Panc1 (cell line): ENCODE data around the gene GUCY2F. TPM values are rescaled to one million over a fixed set of nuclear protein-coding genes. Genes with fewer than 3 reads are reported as not detected.

Experiments
- ATAC-seq: fragments of 200-7000 bp; cut with Tn5 transposase; 2 replicates; pipeline ENCODE4 v1.9.1; 2020; ENCODE audit warnings: mild to moderate bottlenecking, moderate library complexity
- BruUV-seq: library from RNA; stranded (reverse); fragments of 400-500 nt; replicated peaks from 2 replicates; lab custom pipeline; 2021; lab: Mats Ljungman, UMichigan
- CTCF ChIA-PET: fragments of 300-600 bp; sonication (Branson Sonifier 250); formaldehyde crosslinking; loops from one replicate; lab custom pipeline; 2022; ENCODE audit warnings: antibody characterized with exemption; lab: Charles Lee
- POLR2A ChIA-PET: fragments of 300-600 bp; sonication (Branson Sonifier 250); formaldehyde crosslinking; loops from one replicate; lab custom pipeline; 2022; ENCODE audit warnings: antibody characterized with exemption; lab: Charles Lee
- DNase-seq: peaks from one replicate; pipeline ENCODE4 v3.0.0-alpha.2; 2010; ENCODE audit warnings: low read depth, low spot score
- H3K27ac ChIP-seq: 2 replicates; pipeline ENCODE4 v1.5.1; 2011; ENCODE audit warnings: mild to moderate bottlenecking, low read length, inconsistent platforms
- H3K27me3 ChIP-seq: fragments of 200-500 bp; sonication (Bioruptor generic); 2 replicates; pipeline ENCODE4 v1.6.0; 2014; ENCODE audit warnings: low read length, inconsistent platforms; ENCODE audit not compliant: control insufficient read depth, insufficient read depth
- H3K36me3 ChIP-seq: fragments of 200-500 bp; sonication (Bioruptor generic); 2 replicates; pipeline ENCODE4 v1.5.1; 2014; ENCODE audit warnings: inconsistent platforms, mild to moderate bottlenecking, low read length, moderate library complexity; ENCODE audit not compliant: control insufficient read depth, insufficient read depth
- H3K4me1 ChIP-seq: 2 replicates; pipeline ENCODE4 v1.5.1; 2011; ENCODE audit warnings: inconsistent platforms, mild to moderate bottlenecking, low read length, moderate library complexity; ENCODE audit not compliant: control insufficient read depth, insufficient read depth
- H3K4me3 ChIP-seq, 2 experiments: 2 replicates each; pipeline ENCODE4 v1.5.1; 2011 to 2012; ENCODE audit warnings: low read depth in 2 of 2, low read length in 2 of 2, mild to moderate bottlenecking in 2 of 2, inconsistent platforms in 1 of 2, moderate library complexity in 1 of 2
- H3K9me3 ChIP-seq: fragments of 200-500 bp; sonication (Bioruptor generic); 2 replicates; pipeline ENCODE4 v1.5.1; 2014; ENCODE audit warnings: low read depth, mild to moderate bottlenecking, inconsistent platforms, low read length, moderate library complexity; ENCODE audit not compliant: control insufficient read depth, insufficient read depth
- CTCF ChIP-seq: fragments of 450-650 bp; IDR thresholded peaks from 2 replicates; pipeline ENCODE4 v1.5.1; 2017; ENCODE audit warnings: mild to moderate bottlenecking
- TCF7L2 ChIP-seq: IDR thresholded peaks from 2 replicates; pipeline ENCODE4 v1.6.1; 2011; ENCODE audit warnings: mild to moderate bottlenecking, low read depth, low read length, inconsistent platforms
- in situ Hi-C: cut with HindIII; loops from 2 replicates; pipeline ENCODE4 v1.10.0; 2016; ENCODE audit warnings: low sequenced_read_pairs, low pct_unique_long_range_greater_than_20kb
- intact Hi-C: fragments of 100-400 bp; cut with micrococcal nuclease; formaldehyde crosslinking; loops from one replicate; pipeline ENCODE4 v1.10.0; 2022; ENCODE audit not compliant: unreplicated experiment
- total RNA-seq: library from RNA; stranded (reverse); gene quantifications from one replicate; pipeline ENCODE4 v1.2.1, GENCODE V29; 2021; ENCODE audit not compliant: unreplicated experiment

The GUCY2F gene
- total RNA-seq, 1 experiment from 2014 or later: not detected

- TF ChIP-seq TCF7L2 (no peak), CTCF (no peak)
- H3K27me3 ChIP-seq: no peaks in the 10 kb centered on the region
- no peaks in the 10 kb centered on the region for H3K4me1 ChIP-seq
- ATAC-seq (no peak), DNase-seq (no peak)
- H3K36me3 ChIP-seq: no peaks in the 10 kb centered on the region
- in situ Hi-C loops: no loop called here
- H3K27ac ChIP-seq: no peak overlapping the region
- CTCF ChIA-PET: no interaction called here
- POLR2A ChIA-PET: no interaction called here
- H3K4me3 ChIP-seq: no peak overlapping the region
- no peaks in the 10 kb centered on the region for H3K9me3 ChIP-seq
- BruUV-seq: no TSS peak
- intact Hi-C loops: no loop called here
These were observed 154.6 kb downstream of the GUCY2F start for GRCh38 chrX:109327251-109327650.

Other genes starting within 250 kb of the GUCY2F start
- 20.6 TPM for gene NXT2, start 54.8 kb upstream of the GUCY2F start, total RNA-seq
- 0.13 TPM for gene KCNE5, start 143.1 kb upstream of the GUCY2F start, total RNA-seq